MCF 10A (cell line): ENCODE measurements around the gene PAFAH1B1. TPM values are rescaled to one million over a fixed set of nuclear protein-coding genes. Genes with fewer than 3 reads are reported as not detected.
"Not testable (repeated sequence)": the region's sequence is repeated elsewhere in the genome, so short reads cannot be mapped to it uniquely, and the experiment has no call there.

ENCODE experiments used
- BruUV-seq: library from RNA; stranded (reverse); fragments of 400-500 nt; replicated peaks from 2 replicates; lab custom pipeline; 2021; lab: Mats Ljungman, UMichigan
- CTCF ChIA-PET: fragments of 300-600 bp; sonication (Branson Sonifier 250); formaldehyde crosslinking; extraction: SDS; loops from one replicate; lab custom pipeline; 2021; ENCODE audit warnings: antibody characterized with exemption, inconsistent platforms; lab: Yijun Ruan, JAX
- POLR2A ChIA-PET: fragments of 300-600, 350-650 bp; sonication (Branson Sonifier 250); formaldehyde crosslinking; extraction: SDS; loops from one replicate; lab custom pipeline; 2020; ENCODE audit warnings: antibody characterized with exemption, inconsistent platforms; lab: Yijun Ruan, JAX
- DNase-seq: peaks from one replicate; pipeline ENCODE4 v3.0.0-alpha.2; 2018; ENCODE audit not compliant: unreplicated experiment
- H3K27ac Mint-ChIP-seq: one replicate; pipeline ENCODE4 v1.8.0; 2022; ENCODE audit warnings: mild to moderate bottlenecking, low read depth, mixed read lengths; ENCODE audit not compliant: unreplicated experiment
- H3K27me3 Mint-ChIP-seq: one replicate; pipeline ENCODE4 v1.8.0; 2022; ENCODE audit warnings: mixed read lengths; ENCODE audit not compliant: insufficient read depth, unreplicated experiment
- H3K36me3 Mint-ChIP-seq: one replicate; pipeline ENCODE4 v1.8.0; 2022; ENCODE audit warnings: mild to moderate bottlenecking, moderate library complexity, mixed read lengths; ENCODE audit not compliant: insufficient read depth, unreplicated experiment
- H3K4me1 Mint-ChIP-seq: one replicate; pipeline ENCODE4 v1.8.0; 2022; ENCODE audit warnings: mixed read lengths; ENCODE audit not compliant: insufficient read depth, unreplicated experiment
- H3K4me3 Mint-ChIP-seq: one replicate; pipeline ENCODE4 v1.8.0; 2022; ENCODE audit warnings: mild to moderate bottlenecking, moderate library complexity, mixed read lengths; ENCODE audit not compliant: unreplicated experiment
- H3K9me3 Mint-ChIP-seq: one replicate; pipeline ENCODE4 v1.8.0; 2022; ENCODE audit warnings: mixed read lengths; ENCODE audit not compliant: unreplicated experiment
- intact Hi-C: fragments of 100-400 bp; cut with micrococcal nuclease; formaldehyde crosslinking; loops from 2 replicates; pipeline ENCODE4 v1.14.1; 2022
- total RNA-seq: library from RNA; stranded (reverse); gene quantifications from 2 replicates; pipeline ENCODE4 v1.2.3, GENCODE V29; 2022
- TF ChIP-seq, protein P1 (sequence below): fragments of 200-600 bp; IDR thresholded peaks from one replicate; pipeline ENCODE4 v1.8.0; 2022; ENCODE audit warnings: antibody characterized with exemption, mild to moderate bottlenecking; ENCODE audit not compliant: unreplicated experiment

PAFAH1B1 gene
- total RNA-seq, 1 experiment from 2014 or later = 170 TPM

DNA sequence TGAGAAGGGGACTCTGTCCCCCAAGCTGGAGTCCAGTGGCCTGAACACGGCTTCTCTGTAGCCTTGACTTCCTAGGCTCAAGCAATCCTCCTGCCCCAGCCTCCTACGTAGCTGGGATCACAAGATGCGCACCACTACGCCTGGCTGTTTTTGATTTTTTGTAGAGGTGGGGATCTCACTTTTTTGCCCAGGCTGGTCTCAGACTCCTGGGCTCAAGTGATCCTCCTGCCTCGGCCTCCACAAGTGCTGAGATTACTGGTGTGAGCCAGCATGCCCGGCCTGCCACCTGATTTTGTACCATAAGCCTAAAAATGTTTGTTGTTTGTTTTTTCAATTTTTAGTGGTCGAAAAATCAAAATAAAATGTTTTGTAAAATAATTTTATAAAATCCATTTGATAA, 19.2 kb downstream of the PAFAH1B1 start:
- H3K27ac Mint-ChIP-seq = no peak overlapping the region
- no peak for DNase-seq
- no TSS peak for BruUV-seq
- H3K27me3 Mint-ChIP-seq = no peaks in the 10 kb centered on the region
- H3K4me3 Mint-ChIP-seq = no peak overlapping the region
- peaks cover 21% of the 10 kb centered on the region for H3K4me1 Mint-ChIP-seq
- ChIA-PET POLR2A (no interaction called here), CTCF (interaction anchor here (0.7 kb wide), 1 partner anchor 46 kb away, joined by 3 read pairs; no protein-coding TSS in a partner anchor)
- intact Hi-C loops = no loop called here
- H3K36me3 Mint-ChIP-seq = peaks cover 21% of the 10 kb centered on the region
- TF ChIP-seq, protein P1, sequence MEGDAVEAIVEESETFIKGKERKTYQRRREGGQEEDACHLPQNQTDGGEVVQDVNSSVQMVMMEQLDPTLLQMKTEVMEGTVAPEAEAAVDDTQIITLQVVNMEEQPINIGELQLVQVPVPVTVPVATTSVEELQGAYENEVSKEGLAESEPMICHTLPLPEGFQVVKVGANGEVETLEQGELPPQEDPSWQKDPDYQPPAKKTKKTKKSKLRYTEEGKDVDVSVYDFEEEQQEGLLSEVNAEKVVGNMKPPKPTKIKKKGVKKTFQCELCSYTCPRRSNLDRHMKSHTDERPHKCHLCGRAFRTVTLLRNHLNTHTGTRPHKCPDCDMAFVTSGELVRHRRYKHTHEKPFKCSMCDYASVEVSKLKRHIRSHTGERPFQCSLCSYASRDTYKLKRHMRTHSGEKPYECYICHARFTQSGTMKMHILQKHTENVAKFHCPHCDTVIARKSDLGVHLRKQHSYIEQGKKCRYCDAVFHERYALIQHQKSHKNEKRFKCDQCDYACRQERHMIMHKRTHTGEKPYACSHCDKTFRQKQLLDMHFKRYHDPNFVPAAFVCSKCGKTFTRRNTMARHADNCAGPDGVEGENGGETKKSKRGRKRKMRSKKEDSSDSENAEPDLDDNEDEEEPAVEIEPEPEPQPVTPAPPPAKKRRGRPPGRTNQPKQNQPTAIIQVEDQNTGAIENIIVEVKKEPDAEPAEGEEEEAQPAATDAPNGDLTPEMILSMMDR = no peak
- no peaks in the 10 kb centered on the region for H3K9me3 Mint-ChIP-seq

DNA sequence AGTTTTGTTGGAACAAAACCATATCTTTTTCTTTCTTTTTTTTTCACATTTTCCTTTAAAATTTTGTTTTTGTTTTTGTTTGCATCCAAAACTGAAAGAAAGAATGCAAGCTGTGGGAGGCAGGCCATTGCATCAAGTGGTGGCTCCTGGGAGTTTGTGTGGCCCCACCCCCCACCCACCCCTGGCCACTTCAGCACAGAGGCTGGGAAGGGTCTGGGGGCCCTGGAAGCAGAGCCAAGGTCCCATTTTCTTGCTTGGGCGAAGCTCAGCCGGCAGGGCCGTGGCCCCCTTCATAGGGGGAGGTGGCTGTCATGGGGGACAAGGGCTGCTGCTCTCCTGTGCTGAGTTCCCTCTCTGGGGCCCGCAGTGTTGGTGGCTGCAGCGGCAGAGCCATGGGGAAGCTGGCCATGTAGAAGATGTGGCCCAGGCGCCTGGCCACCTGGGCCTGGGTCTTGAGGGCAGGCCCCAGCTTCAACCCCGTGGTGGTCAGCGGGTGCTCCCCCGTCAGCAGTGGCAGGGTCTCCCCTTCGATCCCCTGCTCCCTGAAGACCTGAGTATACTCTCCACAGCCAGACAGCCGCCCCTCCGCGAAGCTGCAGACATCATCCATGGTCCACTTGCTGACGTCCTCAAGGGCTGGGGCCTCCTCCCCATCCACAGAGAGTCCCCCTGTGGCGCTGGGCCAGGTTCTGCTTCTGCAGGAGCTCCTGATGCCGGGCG, 19.8 kb downstream of the PAFAH1B1 start:
- no peaks in the 10 kb centered on the region for H3K27me3 Mint-ChIP-seq
- POLR2A ChIA-PET = interaction anchor here (0.6 to 1.1 kb wide), 2 partner anchors 18 to 20 kb away, joined by 3 read pairs; partner anchors contain the start of gene PAFAH1B1
- peaks cover 21% of the 10 kb centered on the region for H3K4me1 Mint-ChIP-seq
- no peak for DNase-seq
- peaks cover 28% of the 10 kb centered on the region for H3K36me3 Mint-ChIP-seq
- intact Hi-C loops = no loop called here
- TF ChIP-seq, protein P1 = no peak
- CTCF ChIA-PET = no interaction called here
- no peak overlapping the region for H3K4me3 Mint-ChIP-seq
- H3K9me3 Mint-ChIP-seq = no peaks in the 10 kb centered on the region
- no peak overlapping the region for H3K27ac Mint-ChIP-seq
- no TSS peak for BruUV-seq

DNA sequence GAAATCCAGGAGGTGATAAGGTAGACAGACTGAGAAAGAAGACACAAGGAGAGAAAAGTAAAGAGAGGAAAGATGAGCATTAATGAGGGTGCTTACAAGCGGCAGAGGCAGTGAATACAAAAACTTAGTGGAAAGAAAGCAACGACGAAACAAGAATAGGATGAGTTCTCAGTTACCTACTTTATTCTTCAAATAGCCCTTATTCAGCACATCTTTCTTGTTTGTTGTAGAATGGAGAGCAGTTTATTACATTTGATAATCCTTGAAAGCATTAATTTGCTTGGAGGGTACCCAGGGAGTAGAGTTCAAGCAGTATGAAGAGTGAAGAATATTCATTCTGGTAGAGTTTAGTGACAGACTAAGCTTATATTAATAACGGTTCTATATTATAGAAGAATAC, 22.4 kb downstream of the PAFAH1B1 start:
- intact Hi-C loops = no loop called here
- peaks cover 10% of the 10 kb centered on the region for H3K4me1 Mint-ChIP-seq
- CTCF ChIA-PET = no interaction called here
- no peak for DNase-seq
- TF ChIP-seq, protein P1 = no peak
- POLR2A ChIA-PET = no interaction called here
- no peak overlapping the region for H3K4me3 Mint-ChIP-seq
- H3K9me3 Mint-ChIP-seq = no peaks in the 10 kb centered on the region
- H3K27me3 Mint-ChIP-seq = no peaks in the 10 kb centered on the region
- no TSS peak for BruUV-seq
- H3K36me3 Mint-ChIP-seq = peaks cover 35% of the 10 kb centered on the region
- H3K27ac Mint-ChIP-seq = no peak overlapping the region

DNA sequence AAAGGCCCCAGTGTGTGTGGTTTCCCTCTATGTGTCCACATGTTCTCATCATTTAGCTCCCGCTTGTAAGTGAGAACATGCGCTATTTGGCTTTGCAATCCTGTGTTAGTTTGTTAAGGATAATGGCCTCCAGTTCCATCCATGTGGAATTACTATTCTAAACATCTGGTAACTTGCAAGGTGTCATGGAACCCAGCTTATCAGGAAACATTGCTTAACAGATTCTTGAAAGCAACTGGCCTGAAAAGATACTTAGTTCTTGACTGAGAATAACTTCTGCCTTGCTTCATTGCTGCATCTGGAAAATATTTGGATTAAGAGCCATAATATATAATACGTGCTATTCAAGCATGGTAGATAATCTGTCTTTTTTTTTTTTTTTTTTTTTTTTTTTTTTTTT, 27.8 kb downstream of the PAFAH1B1 start:
- peaks cover 7% of the 10 kb centered on the region for H3K4me1 Mint-ChIP-seq
- no TSS peak for BruUV-seq
- intact Hi-C loops = no loop called here
- H3K27ac Mint-ChIP-seq = no peak overlapping the region
- peaks cover 49% of the 10 kb centered on the region for H3K36me3 Mint-ChIP-seq
- no peaks in the 10 kb centered on the region for H3K27me3 Mint-ChIP-seq
- H3K4me3 Mint-ChIP-seq = no peak overlapping the region
- TF ChIP-seq, protein P1 = no peak
- DNase-seq = no peak
- H3K9me3 Mint-ChIP-seq = no peaks in the 10 kb centered on the region
- CTCF ChIA-PET = interaction anchor here (0.6 kb wide), 1 partner anchor 239 kb away, joined by 3 read pairs; no protein-coding TSS in a partner anchor
- POLR2A ChIA-PET = no interaction called here

DNA sequence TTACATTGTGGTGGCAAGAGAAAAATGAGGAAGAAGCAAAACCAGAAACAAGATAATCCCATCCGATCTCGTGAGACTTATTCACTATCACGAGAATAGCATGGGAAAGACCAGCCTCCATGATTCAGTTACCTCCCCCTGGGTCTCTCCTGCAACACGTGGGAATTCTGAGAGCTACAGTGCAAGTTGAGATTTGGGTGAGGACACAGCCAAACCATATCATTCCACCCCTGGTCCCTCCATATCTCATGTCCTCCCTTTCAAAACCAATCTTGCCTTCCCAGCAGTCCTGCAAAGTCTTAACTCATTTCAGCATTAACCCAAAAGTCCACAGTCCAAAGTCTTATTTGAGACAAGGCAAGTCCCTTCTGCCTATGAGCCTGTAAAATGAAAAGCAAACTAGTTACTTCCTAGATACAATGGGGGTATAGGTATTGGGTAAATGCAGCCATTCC, 28.5 kb downstream of the PAFAH1B1 start:
- POLR2A ChIA-PET, H3K4me1 Mint-ChIP-seq: not testable (repeated sequence)
- CTCF ChIA-PET = interaction anchor here (0.6 kb wide), 1 partner anchor 240 kb away, joined by 3 read pairs; no protein-coding TSS in a partner anchor

DNA sequence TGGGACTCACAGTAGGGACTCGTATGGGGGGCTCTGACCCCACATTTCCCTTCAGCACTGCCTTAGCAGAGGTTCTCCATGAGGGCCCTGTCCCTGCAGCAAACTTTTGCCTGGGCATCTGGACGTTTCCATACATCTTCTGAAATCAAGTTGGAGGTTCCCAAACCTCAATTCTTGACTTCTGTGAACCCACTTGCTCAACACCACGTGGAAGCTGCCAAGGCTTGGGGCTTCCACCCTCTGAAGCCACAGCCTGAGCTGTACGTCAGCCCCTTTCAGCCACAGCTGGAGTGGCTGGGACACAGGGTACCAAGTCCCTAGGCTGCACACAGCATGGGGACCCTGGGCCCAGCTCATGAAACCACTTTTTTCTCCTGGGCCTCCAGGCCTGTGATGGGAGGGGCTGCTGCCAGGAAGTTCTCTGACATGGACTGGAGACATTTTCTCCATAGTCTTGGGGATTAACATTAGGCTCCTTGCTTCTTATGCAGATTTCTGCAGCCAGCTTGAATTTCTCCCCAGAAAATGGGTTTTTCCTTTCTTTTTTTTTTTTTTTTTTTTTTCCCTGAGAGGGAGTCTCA, 29.4 kb downstream of the PAFAH1B1 start:
- BruUV-seq, H3K4me1 Mint-ChIP-seq, POLR2A ChIA-PET, H3K9me3 Mint-ChIP-seq, H3K27ac Mint-ChIP-seq, H3K4me3 Mint-ChIP-seq, intact Hi-C loops, DNase-seq, H3K27me3 Mint-ChIP-seq: not testable (repeated sequence)
- CTCF ChIA-PET = interaction anchor here (0.6 kb wide), 1 partner anchor 1220 kb away, joined by 4 read pairs; no protein-coding TSS in a partner anchor
- H3K36me3 Mint-ChIP-seq = peaks cover 42% of the 10 kb centered on the region

More for the DNA sequence above, 28.5 kb downstream of the PAFAH1B1 start:
- BruUV-seq, H3K4me3 Mint-ChIP-seq, intact Hi-C loops, DNase-seq, H3K27ac Mint-ChIP-seq, H3K27me3 Mint-ChIP-seq, H3K9me3 Mint-ChIP-seq: not testable (repeated sequence)
- H3K36me3 Mint-ChIP-seq = peaks cover 47% of the 10 kb centered on the region
